Natural killer cell (primary cell): ENCODE measurements around the gene NOL8. TPM values are rescaled to one million over a fixed set of nuclear protein-coding genes. Genes with fewer than 3 reads are reported as not detected.

Experiments used
- ATAC-seq, 3 donors: fragments of 150-1000 bp in 2 of 3; fragments of 200-7000 bp in 1 of 3; cut with Tn5 transposase; 1 replicate in 1 of 3; 2 replicates in 2 of 3; pipeline ENCODE4 v1.10.0; 2021; ENCODE audit warnings: mild to moderate bottlenecking in 2 of 3, moderate library complexity in 2 of 3
- DNase-seq, 2 donors: peaks; one replicate each; pipeline versions ENCODE4 v3.0.0 to v3.0.0-alpha.2; 2013 to 2021; ENCODE audit warnings: mixed read lengths in 1 of 2
- H3K27ac ChIP-seq: one replicate; pipeline ENCODE4 v1.5.1; 2013; ENCODE audit warnings: mild to moderate bottlenecking, low read length
- H3K27me3 ChIP-seq: one replicate; pipeline ENCODE4 v1.6.1; 2013; ENCODE audit warnings: low read length; ENCODE audit not compliant: control insufficient read depth, insufficient read depth
- H3K36me3 ChIP-seq: one replicate; pipeline ENCODE4 v1.6.1; 2013; ENCODE audit warnings: low read length; ENCODE audit not compliant: control insufficient read depth, insufficient read depth
- H3K4me1 ChIP-seq: one replicate; pipeline ENCODE4 v1.6.1; 2013; ENCODE audit warnings: low read length; ENCODE audit not compliant: control insufficient read depth, insufficient read depth
- H3K4me3 ChIP-seq: one replicate; pipeline ENCODE4 v1.5.1; 2013; ENCODE audit warnings: low read length
- H3K9me3 ChIP-seq: one replicate; pipeline ENCODE4 v1.6.1; 2013; ENCODE audit warnings: low read length; ENCODE audit not compliant: control insufficient read depth, insufficient read depth
- H3K27ac Mint-ChIP-seq, 2 donors: one replicate each; pipeline ENCODE4 v1.8.0; 2022; ENCODE audit warnings: mild to moderate bottlenecking in 2 of 2, mixed read lengths in 2 of 2, moderate library complexity in 1 of 2
- H3K27me3 Mint-ChIP-seq, 2 donors: one replicate each; pipeline ENCODE4 v1.8.0; 2022; ENCODE audit warnings: low read depth in 2 of 2, mixed read lengths in 2 of 2
- H3K36me3 Mint-ChIP-seq: one replicate; pipeline ENCODE4 v1.8.0; 2022; ENCODE audit warnings: mixed read lengths
- H3K4me1 Mint-ChIP-seq, 2 donors: one replicate each; pipeline ENCODE4 v1.8.0; 2022; ENCODE audit warnings: mixed read lengths in 2 of 2
- H3K4me3 Mint-ChIP-seq: one replicate; pipeline ENCODE4 v1.8.0; 2022; ENCODE audit warnings: mild to moderate bottlenecking, moderate library complexity, mixed read lengths
- H3K9me3 Mint-ChIP-seq, 2 donors: one replicate each; pipeline ENCODE4 v1.8.0; 2022; ENCODE audit warnings: mixed read lengths in 2 of 2
- CTCF ChIP-seq: fragments of 200-600 bp; IDR thresholded peaks from one replicate; pipeline ENCODE4 v1.8.0; 2022; ENCODE audit warnings: antibody characterized with exemption
- WGBS: methylation state at CpG from one replicate; pipeline ENCODE4 v1.1.7; 2013; ENCODE audit warnings: missing lambda C conversion rate; ENCODE audit not compliant: insufficient coverage; 5-methylcytosine and 5-hydroxymethylcytosine counted together
- intact Hi-C: fragments of 100-400 bp; cut with micrococcal nuclease; formaldehyde crosslinking; loops from one replicate; pipeline ENCODE4 v1.14.2; 2022
- total RNA-seq, 4 donors: library from RNA; stranded (reverse); fragments of 120-200 nt in 1 of 4; gene quantifications; one replicate each; pipeline versions ENCODE4 v1.2.3 to v1.2.4, GENCODE V29; 2013 to 2022

Gene NOL8
- total RNA-seq, 3 donors from 2014 or later (not counting 1 experiment from before 2014, with no cell fraction given), result 42.3 to 50.7 (median 46.7) TPM

GRCh38 chr9:92341578-92341977 is 16.4 kb upstream of the NOL8 start:
- intact Hi-C loops, result loop anchor here (5.0 kb wide), 2 partner anchors 96 to 291 kb away; no protein-coding TSS in a partner anchor
- H3K4me1 ChIP-seq, result no peaks in the 10 kb centered on the region
- no peaks in the 10 kb centered on the region for H3K27me3 ChIP-seq
- no peaks in the 10 kb centered on the region for H3K9me3 ChIP-seq
- Mint-ChIP-seq H3K9me3 (peaks cover 3 to 5% of the 10 kb centered on the region in 2 donors), H3K4me3 (no peak overlapping the region), H3K36me3 (no peaks in the 10 kb centered on the region), H3K27ac (no peak overlapping the region), H3K4me1 (no peaks in the 10 kb centered on the region), H3K27me3 (no peaks in the 10 kb centered on the region)
- H3K4me3 ChIP-seq, result no peak overlapping the region
- DNase-seq (no peak), ATAC-seq (no peak)
- TF ChIP-seq CTCF, result no peak
- 97% methylated on average over 1 of the region's 1 CpG for WGBS
- peaks cover 5% of the 10 kb centered on the region for H3K36me3 ChIP-seq
- no peak overlapping the region for H3K27ac ChIP-seq

- peaks cover 3% of the 10 kb centered on the region for H3K36me3 ChIP-seq
- DNase-seq (no peak), ATAC-seq (no peak)
- intact Hi-C loops, result no loop called here
- Mint-ChIP-seq H3K4me1 (no peaks in the 10 kb centered on the region), H3K27me3 (no peaks in the 10 kb centered on the region), H3K36me3 (no peaks in the 10 kb centered on the region), H3K9me3 (no peaks in the 10 kb centered on the region), H3K4me3 (no peak overlapping the region), H3K27ac (no peak overlapping the region)
- 98% methylated on average over 2 of the region's 2 CpGs for WGBS
- H3K4me3 ChIP-seq, result no peak overlapping the region
- no peaks in the 10 kb centered on the region for H3K27me3 ChIP-seq
- TF ChIP-seq CTCF, result no peak
- no peaks in the 10 kb centered on the region for H3K4me1 ChIP-seq
- no peak overlapping the region for H3K27ac ChIP-seq
- H3K9me3 ChIP-seq, result no peaks in the 10 kb centered on the region
These were observed 8.1 kb upstream of the NOL8 start for GRCh38 chr9:92333282-92333634.

GRCh38 chr9:92332577-92333281 is 7.6 kb upstream of the NOL8 start:
- no peak for TF ChIP-seq CTCF
- H3K4me1 ChIP-seq, result no peaks in the 10 kb centered on the region
- no peak for DNase-seq
- Mint-ChIP-seq H3K36me3 (no peaks in the 10 kb centered on the region), H3K27me3 (no peaks in the 10 kb centered on the region), H3K27ac (no peak overlapping the region), H3K4me1 (no peaks in the 10 kb centered on the region), H3K4me3 (no peak overlapping the region), H3K9me3 (no peaks in the 10 kb centered on the region)
- no peak for ATAC-seq
- peaks cover 3% of the 10 kb centered on the region for H3K36me3 ChIP-seq
- no peaks in the 10 kb centered on the region for H3K27me3 ChIP-seq
- H3K27ac ChIP-seq, result no peak overlapping the region
- no peaks in the 10 kb centered on the region for H3K9me3 ChIP-seq
- intact Hi-C loops, result no loop called here
- no peak overlapping the region for H3K4me3 ChIP-seq
- 98% methylated on average over 2 of the region's 3 CpGs for WGBS

GRCh38 chr9:92328225-92328624 is 3.1 kb upstream of the NOL8 start:
- no peaks in the 10 kb centered on the region for H3K27me3 Mint-ChIP-seq
- H3K4me3 ChIP-seq, result no peak overlapping the region
- no peak for TF ChIP-seq CTCF
- H3K9me3 Mint-ChIP-seq, result no peaks in the 10 kb centered on the region
- no peaks in the 10 kb centered on the region for H3K36me3 ChIP-seq
- no peaks in the 10 kb centered on the region for H3K36me3 Mint-ChIP-seq
- H3K4me1 Mint-ChIP-seq, result peaks cover 31 to 33% of the 10 kb centered on the region in 2 donors
- H3K9me3 ChIP-seq, result no peaks in the 10 kb centered on the region
- DNase-seq, result peak in 1 of 2 donors; percentile 10
- no peaks in the 10 kb centered on the region for H3K27me3 ChIP-seq
- H3K4me1 ChIP-seq, result peaks cover 4% of the 10 kb centered on the region
- H3K4me3 Mint-ChIP-seq, result peak overlapping the region; percentile 29
- 86% methylated on average over 1 of the region's 2 CpGs for WGBS
- no peak overlapping the region for H3K27ac Mint-ChIP-seq
- no peak for ATAC-seq
- intact Hi-C loops, result loop anchor here (5.0 kb wide), 1 partner anchor 114 kb away; no protein-coding TSS in a partner anchor
- no peak overlapping the region for H3K27ac ChIP-seq
